ENCODE data around the gene VCY1B. TPM values are rescaled to one million over a fixed set of nuclear protein-coding genes. Genes with fewer than 3 reads are reported as not detected.
"Not testable (repeated sequence)": the region's sequence is repeated elsewhere in the genome, so short reads cannot be mapped to it uniquely, and the experiment has no call there.

VCY1B gene
- not detected for total RNA-seq

- not testable (repeated sequence) for DNase-seq
Observed at GRCh38 chrY:14055927-14056326, at the start of gene VCY1B. Gene VCY1B, plus strand, starts transcription at chrY:14056227. Its CDS starts 63 bp downstream, at chrY:14056290.

- DNase-seq = not testable (repeated sequence)
Observed at GRCh38 chrY:14011916-14012315, 44.1 kb upstream of the VCY1B start.

- not testable (repeated sequence) for DNase-seq
Observed at GRCh38 chrY:14030395-14030794, 25.6 kb upstream of the VCY1B start.

- no peak for DNase-seq
Observed at GRCh38 chrY:14085877-14086276, 29.9 kb downstream of the VCY1B start.

Other genes starting within 250 kb of the VCY1B start
- not detected for gene VCY, start 69.8 kb upstream of the VCY1B start, total RNA-seq